H9 (cell line): ENCODE results near the gene PRSS50. TPM values are rescaled to one million over a fixed set of nuclear protein-coding genes. Genes with fewer than 3 reads are reported as not detected.

Experiments
- DNase-seq: peaks from one replicate; pipeline ENCODE4 v3.0.0-alpha.2; 2017
- H2AFZ ChIP-seq: one replicate; pipeline ENCODE4 v1.6.1; 2013; ENCODE audit warnings: mild to moderate bottlenecking, low read length, control low read depth, moderate library complexity
- H2AK5ac ChIP-seq: 2 replicates; pipeline ENCODE4 v1.6.1; 2013; ENCODE audit warnings: low read length, control low read depth, mixed read lengths; ENCODE audit not compliant: insufficient read length
- H2BK120ac ChIP-seq: one replicate; pipeline ENCODE4 v1.6.1; 2013; ENCODE audit warnings: low read depth, mild to moderate bottlenecking, low read length, control low read depth, inconsistent platforms; ENCODE audit not compliant: poor library complexity, severe bottlenecking
- H2BK12ac ChIP-seq: 2 replicates; pipeline ENCODE4 v1.6.1; 2013; ENCODE audit warnings: low read length, control low read depth, mixed read lengths, low read depth; ENCODE audit not compliant: insufficient read length
- H2BK15ac ChIP-seq: 2 replicates; pipeline ENCODE4 v1.6.1; 2013; ENCODE audit warnings: low read depth, low read length, control low read depth
- H2BK20ac ChIP-seq: one replicate; pipeline ENCODE4 v1.6.1; 2013; ENCODE audit warnings: low read depth, mild to moderate bottlenecking, low read length, control low read depth, inconsistent platforms; ENCODE audit not compliant: poor library complexity, severe bottlenecking
- H2BK5ac ChIP-seq: 2 replicates; pipeline ENCODE4 v1.6.1; 2013; ENCODE audit warnings: low read length, control low read depth, mixed read lengths; ENCODE audit not compliant: insufficient read length
- H3K14ac ChIP-seq: 2 replicates; pipeline ENCODE4 v1.6.1; 2013; ENCODE audit warnings: low read length, control low read depth; ENCODE audit not compliant: insufficient read depth
- H3K18ac ChIP-seq: 2 replicates; pipeline ENCODE4 v1.6.1; 2013; ENCODE audit warnings: low read depth, mild to moderate bottlenecking, mixed read lengths, low read length, control low read depth; ENCODE audit not compliant: insufficient read length
- H3K23ac ChIP-seq: 2 replicates; pipeline ENCODE4 v1.6.1; 2013; ENCODE audit warnings: low read length, control low read depth, mixed read lengths, low read depth; ENCODE audit not compliant: insufficient read length
- H3K23me2 ChIP-seq: 2 replicates; pipeline ENCODE4 v1.6.1; 2013; ENCODE audit warnings: low read depth, mild to moderate bottlenecking, mixed read lengths, low read length, control low read depth; ENCODE audit not compliant: insufficient read length, poor library complexity, severe bottlenecking
- H3K27ac ChIP-seq: 2 replicates; pipeline ENCODE4 v1.5.1; 2013; ENCODE audit warnings: low read length, control low read depth, mixed read lengths, low read depth; ENCODE audit not compliant: insufficient read length
- H3K27me3 ChIP-seq: 2 replicates; pipeline ENCODE4 v1.6.1; 2013; ENCODE audit warnings: low read length, control low read depth, inconsistent platforms; ENCODE audit not compliant: insufficient read depth
- H3K4ac ChIP-seq: 2 replicates; pipeline ENCODE4 v1.6.1; 2013; ENCODE audit warnings: low read depth, mild to moderate bottlenecking, control low read depth, inconsistent platforms, low read length, moderate library complexity
- H3K4me1 ChIP-seq: 2 replicates; pipeline ENCODE4 v1.6.1; 2013; ENCODE audit warnings: low read length, control low read depth, inconsistent platforms; ENCODE audit not compliant: insufficient read depth
- H3K4me2 ChIP-seq: 2 replicates; pipeline ENCODE4 v1.6.1; 2013; ENCODE audit warnings: low read length, control low read depth, mixed read lengths; ENCODE audit not compliant: insufficient read length, insufficient read depth
- H3K56ac ChIP-seq: 2 replicates; pipeline ENCODE4 v1.6.1; 2013; ENCODE audit warnings: low read depth, mild to moderate bottlenecking, mixed read lengths, low read length, control low read depth; ENCODE audit not compliant: insufficient read length
- H3K79me1 ChIP-seq: 2 replicates; pipeline ENCODE4 v1.6.1; 2013; ENCODE audit warnings: low read depth, mild to moderate bottlenecking, moderate library complexity, low read length, control low read depth, inconsistent platforms; ENCODE audit not compliant: insufficient read depth, poor library complexity, severe bottlenecking
- H3K79me2 ChIP-seq: 2 replicates; pipeline ENCODE4 v1.6.1; 2013; ENCODE audit warnings: low read length, control low read depth, inconsistent platforms; ENCODE audit not compliant: insufficient read depth
- H3K9ac ChIP-seq: 2 replicates; pipeline ENCODE4 v1.6.1; 2013; ENCODE audit warnings: low read length, control low read depth, mixed read lengths; ENCODE audit not compliant: insufficient read length; ENCODE audit errors: extremely low read depth
- H3K9me3 ChIP-seq: one replicate; pipeline ENCODE4 v1.6.1; 2013; ENCODE audit warnings: low read depth, low read length, inconsistent platforms; ENCODE audit not compliant: control insufficient read depth
- H3T11ph ChIP-seq: one replicate; pipeline ENCODE4 v1.6.1; 2013; ENCODE audit warnings: mild to moderate bottlenecking, low read length, control low read depth, inconsistent platforms
- H4K20me1 ChIP-seq: one replicate; pipeline ENCODE4 v1.6.1; 2013; ENCODE audit not compliant: control insufficient read depth, insufficient read length, insufficient read depth
- H4K5ac ChIP-seq: 2 replicates; pipeline ENCODE4 v1.6.1; 2013; ENCODE audit warnings: low read depth, mild to moderate bottlenecking, mixed read lengths, low read length, control low read depth; ENCODE audit not compliant: insufficient read length
- H4K8ac ChIP-seq: replicated peaks from 2 replicates; pipeline ENCODE4 v1.6.1; 2013; ENCODE audit warnings: low read length, control low read depth, mixed read lengths, low read depth; ENCODE audit not compliant: insufficient read length
- H4K91ac ChIP-seq: 2 replicates; pipeline ENCODE4 v1.6.1; 2013; ENCODE audit warnings: low read depth, mild to moderate bottlenecking, moderate library complexity, mixed read lengths, low read length, control low read depth; ENCODE audit not compliant: insufficient read length
- H3K27ac Mint-ChIP-seq, 3 experiments: 2 replicates in 2 of 3; 3 replicates in 1 of 3; pipeline ENCODE4 v1.8.0; 2020 to 2021; ENCODE audit warnings: mixed read lengths in 3 of 3, mild to moderate bottlenecking in 1 of 3, moderate library complexity in 1 of 3
- H3K27me3 Mint-ChIP-seq: 2 replicates; pipeline ENCODE4 v1.8.0; 2021; ENCODE audit warnings: low read depth, mild to moderate bottlenecking, moderate library complexity, mixed read lengths
- H3K36me3 Mint-ChIP-seq, 3 experiments: 2 replicates in 2 of 3; 3 replicates in 1 of 3; pipeline ENCODE4 v1.8.0; 2020 to 2021; ENCODE audit warnings: low read depth in 3 of 3, mixed read lengths in 3 of 3; ENCODE audit not compliant: insufficient read depth in 1 of 3
- H3K4me1 Mint-ChIP-seq, 2 experiments: 2 replicates each; pipeline ENCODE4 v1.8.0; 2020; ENCODE audit warnings: mixed read lengths in 2 of 2
- H3K4me3 Mint-ChIP-seq, 2 experiments: 2 replicates in 1 of 2; 3 replicates in 1 of 2; pipeline ENCODE4 v1.8.0; 2020 to 2021; ENCODE audit warnings: mild to moderate bottlenecking in 2 of 2, mixed read lengths in 2 of 2, moderate library complexity in 1 of 2
- H3K9me3 Mint-ChIP-seq, 2 experiments: 2 replicates in 1 of 2; 3 replicates in 1 of 2; pipeline ENCODE4 v1.8.0; 2020; ENCODE audit warnings: mild to moderate bottlenecking in 2 of 2, mixed read lengths in 2 of 2, moderate library complexity in 1 of 2
- CTCF ChIP-seq: fragments of 200-600 bp; sonication (generic); conservative IDR thresholded peaks from 3 replicates; pipeline ENCODE4 v1.8.0; 2021; ENCODE audit warnings: antibody characterized with exemption, mild to moderate bottlenecking
- WGBS: extraction: QIAGEN DNeasy Blood & Tissue Kit; methylation state at CpG from one replicate; pipeline ENCODE4 v1.1.7; 2013; ENCODE audit warnings: missing lambda C conversion rate, low lambda C conversion rate, mixed read lengths; ENCODE audit not compliant: insufficient read length; ENCODE audit errors: extremely low coverage; 5-methylcytosine and 5-hydroxymethylcytosine counted together
- total RNA-seq: library from RNA; stranded (reverse); gene quantifications from 2 replicates; pipeline ENCODE4 v1.2.1, GENCODE V29; 2021

PRSS50 gene
- total RNA-seq, 1 experiment from 2014 or later = 0.24 TPM

- no peaks in the 10 kb centered on the region for H3K9me3 Mint-ChIP-seq
These were observed 35.7 kb downstream of the PRSS50 start for GRCh38 chr3:46681856-46682540.

More at GRCh38 chr3:46681856-46682540, 35.7 kb downstream of the PRSS50 start:
- H3K4me1 Mint-ChIP-seq = peaks cover 2 to 16% of the 10 kb centered on the region in 2 experiments
- no peak overlapping the region for H3K27ac ChIP-seq
- H3K4me3 Mint-ChIP-seq = no peak overlapping the region
- WGBS = no CpG with 5 or more reads among the region's 13 CpGs
- no peaks in the 10 kb centered on the region for H3K4me1 ChIP-seq
- H2BK12ac ChIP-seq = no peak overlapping the region
- H2BK120ac ChIP-seq = no peak overlapping the region
- no peak overlapping the region for H3K18ac ChIP-seq
- no peaks in the 10 kb centered on the region for H3K79me2 ChIP-seq
- H2BK20ac ChIP-seq = no peak overlapping the region
- H3T11ph ChIP-seq = no peak overlapping the region
- H3K27ac Mint-ChIP-seq = peak overlapping the region in 2 of 3 experiments; percentile 18 to 68; a peak in 3 of 7 replicates
- no peak overlapping the region for H2AFZ ChIP-seq
- no peak overlapping the region for H3K56ac ChIP-seq
- H4K20me1 ChIP-seq = no peaks in the 10 kb centered on the region
- no peak overlapping the region for H2BK5ac ChIP-seq
- no peak overlapping the region for H3K23ac ChIP-seq
- H3K4me2 ChIP-seq = no peak overlapping the region
- no peaks in the 10 kb centered on the region for H3K27me3 ChIP-seq
- H3K27me3 Mint-ChIP-seq = no peaks in the 10 kb centered on the region
- no peak overlapping the region for H3K9ac ChIP-seq
- no peaks in the 10 kb centered on the region for H3K79me1 ChIP-seq
- H3K23me2 ChIP-seq = no peaks in the 10 kb centered on the region
- H4K91ac ChIP-seq = no peak overlapping the region
- no peak for DNase-seq
- TF ChIP-seq CTCF = no peak
- no peaks in the 10 kb centered on the region; a peak in 3 of 7 replicates for H3K36me3 Mint-ChIP-seq
- H3K14ac ChIP-seq = no peak overlapping the region
- H2AK5ac ChIP-seq = no peak overlapping the region
- H4K8ac ChIP-seq = no peak overlapping the region
- no peak overlapping the region; the same call in 1 of the 2 replicates for H2BK15ac ChIP-seq
- no peaks in the 10 kb centered on the region for H3K9me3 ChIP-seq
- no peak overlapping the region for H3K4ac ChIP-seq
- H4K5ac ChIP-seq = no peak overlapping the region
